Effector CD4-positive, alpha-beta T cell (primary cell): ENCODE measurements around the gene PRKAG2.
"Not testable (repeated sequence)": the region's sequence is repeated elsewhere in the genome, so short reads cannot be mapped to it uniquely, and the experiment has no call there.

Experiments used
- DNase-seq: peaks from one replicate; pipeline ENCODE4 v3.0.0-alpha.2; 2020

Gene PRKAG2

DNA sequence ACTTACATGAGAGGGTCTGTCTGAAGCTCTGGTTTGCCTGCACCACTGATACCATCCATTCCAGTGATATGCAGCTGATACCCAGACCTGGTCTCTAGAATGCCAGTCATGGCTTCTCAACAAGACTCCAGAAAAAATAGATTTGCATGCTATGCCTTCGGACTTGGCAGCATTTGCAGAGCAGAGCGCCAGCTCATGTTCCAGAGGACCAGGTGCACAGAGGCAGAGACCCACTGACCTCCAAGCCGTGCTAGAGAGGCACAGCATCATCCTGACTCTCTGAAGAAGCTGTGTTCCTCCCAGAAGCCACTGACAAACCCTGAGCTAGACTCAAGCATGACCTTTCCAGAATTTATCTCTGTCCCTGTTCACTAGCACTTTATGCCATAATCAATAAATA, 6.9 kb upstream of the PRKAG2 start:
- DNase-seq, result no peak

DNA sequence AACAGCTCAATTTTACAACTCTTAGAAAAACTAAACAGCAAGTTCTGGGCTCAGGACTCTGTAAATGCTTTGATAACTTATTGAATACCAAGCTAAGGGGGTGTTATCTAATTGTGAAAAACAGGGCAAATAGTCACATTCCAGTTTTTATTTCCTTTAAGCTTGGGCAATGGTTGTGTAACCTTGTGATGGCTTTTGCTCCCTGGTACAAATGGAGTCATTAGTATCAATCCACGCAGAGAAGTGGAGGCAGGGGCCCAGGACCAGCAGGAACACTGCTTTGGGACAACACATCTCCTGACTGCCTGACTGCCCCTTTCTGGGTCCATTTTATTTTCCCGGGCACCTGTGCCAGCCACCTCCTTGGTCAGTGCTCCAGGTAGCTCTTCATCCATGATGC, 5.8 kb upstream of the PRKAG2 start:
- DNase-seq, result no peak

DNA sequence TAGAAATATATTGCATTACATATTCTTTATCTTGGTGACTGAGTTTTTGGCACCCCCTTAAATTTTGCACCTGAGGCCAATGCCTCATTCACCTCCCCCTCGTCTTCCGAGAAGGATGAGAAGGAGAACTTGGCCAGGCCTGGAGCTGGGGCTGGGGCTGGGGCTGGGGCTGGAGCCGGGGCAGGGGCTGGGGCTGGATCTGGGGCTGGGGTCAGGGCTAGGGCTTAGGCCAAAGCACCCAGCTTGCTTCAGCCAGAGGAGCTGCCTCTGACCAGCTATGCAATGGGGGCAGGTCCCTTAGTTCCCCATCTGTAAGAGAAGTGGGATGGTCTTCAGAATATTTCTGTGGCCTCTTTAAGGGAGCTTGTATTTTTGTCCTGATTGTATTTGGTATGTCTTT, 3.8 kb upstream of the PRKAG2 start:
- DNase-seq, result no peak

DNA sequence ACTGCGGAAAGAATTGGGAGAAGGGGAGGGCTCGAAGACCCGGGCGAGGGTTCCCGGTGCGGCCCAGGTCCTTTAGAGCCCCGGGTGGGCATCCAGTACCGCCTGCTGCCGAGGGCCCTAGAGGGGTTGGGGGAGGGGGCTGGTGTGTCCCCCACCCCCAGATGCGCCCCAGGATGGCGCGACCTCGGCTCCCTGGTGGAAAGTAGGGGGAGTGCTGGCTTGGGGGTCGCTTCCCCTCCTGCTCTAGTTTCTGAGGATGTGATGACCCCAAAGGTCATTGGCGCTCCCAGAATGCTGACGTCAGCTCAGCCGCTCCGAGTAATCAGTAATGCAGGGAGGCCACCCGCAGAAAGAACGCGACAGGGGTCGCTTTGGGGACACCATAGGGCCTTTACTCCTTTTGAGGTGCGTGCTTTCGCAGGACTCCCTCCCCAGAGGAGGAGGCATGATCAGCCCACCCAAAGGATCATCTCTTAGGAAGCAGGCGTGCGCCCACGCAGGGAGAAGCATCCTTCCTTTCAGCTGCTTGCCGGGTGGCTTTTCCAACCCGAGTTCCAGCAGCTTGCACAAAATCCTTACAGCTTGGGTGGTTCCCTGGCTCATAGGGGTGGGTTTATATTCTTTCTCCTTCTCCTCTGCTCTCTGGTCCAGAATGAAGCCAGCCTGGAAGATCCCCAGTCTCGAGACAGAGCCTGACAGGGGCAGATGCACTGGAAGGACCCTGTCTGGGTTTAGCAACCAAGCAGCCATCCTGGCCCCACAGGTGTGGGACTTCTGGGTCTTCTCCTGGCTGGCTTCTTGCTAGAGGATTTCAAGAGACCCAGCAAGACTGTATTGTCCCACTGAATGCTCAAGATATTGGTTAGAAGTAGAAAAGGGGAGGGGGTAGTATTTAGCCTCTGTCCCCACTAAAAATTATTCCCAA, 1.3 kb upstream of the PRKAG2 start:
- DNase-seq, result no peak

DNA sequence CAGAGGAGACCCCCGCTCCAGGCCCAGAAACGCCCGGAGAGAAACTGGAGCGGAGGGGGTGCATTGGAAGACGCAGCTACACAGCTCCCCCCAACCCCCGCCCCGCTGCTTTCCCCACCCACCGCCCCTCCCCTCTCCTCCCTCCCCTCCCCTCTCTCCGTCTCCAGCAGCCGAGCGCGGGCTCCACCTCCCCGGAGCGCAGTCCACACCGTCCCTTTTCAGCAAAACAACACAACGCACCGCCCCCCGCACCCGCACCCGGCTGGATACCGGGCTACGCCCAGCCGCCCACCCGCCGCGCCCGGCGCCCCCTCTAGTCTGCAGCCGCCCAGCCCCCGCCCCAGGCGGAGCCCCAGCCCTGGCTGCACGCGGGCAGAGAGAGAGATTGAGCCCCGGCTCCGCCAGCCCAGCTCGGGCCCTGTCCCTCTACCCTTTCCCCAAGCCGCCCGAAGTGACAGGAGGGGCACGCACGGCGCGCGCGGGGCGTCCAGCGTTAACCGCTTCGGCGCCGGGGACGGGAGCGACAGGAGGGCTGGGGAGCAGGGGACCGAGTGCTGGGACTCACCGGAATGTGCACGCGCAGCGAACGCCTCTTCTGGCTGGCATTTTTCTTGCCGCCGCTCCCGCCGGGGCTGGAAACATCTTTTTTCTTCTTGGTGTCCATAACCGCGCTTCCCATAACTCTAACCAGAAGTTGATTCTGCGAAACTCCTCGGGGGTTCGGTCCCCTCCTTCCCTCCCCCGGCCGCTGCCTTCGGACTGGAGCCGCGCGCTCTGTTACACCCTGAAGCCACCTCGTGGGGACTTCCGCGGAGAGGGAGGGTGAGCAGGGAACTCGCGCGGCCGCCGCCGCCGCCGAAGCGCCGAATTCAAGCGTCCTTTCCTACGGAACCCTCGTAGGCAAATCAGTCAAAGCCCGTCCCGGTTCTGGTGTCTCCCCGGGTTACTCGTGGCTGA, 695 bp downstream of the PRKAG2 start:
- peak; percentile 58 for DNase-seq

DNA sequence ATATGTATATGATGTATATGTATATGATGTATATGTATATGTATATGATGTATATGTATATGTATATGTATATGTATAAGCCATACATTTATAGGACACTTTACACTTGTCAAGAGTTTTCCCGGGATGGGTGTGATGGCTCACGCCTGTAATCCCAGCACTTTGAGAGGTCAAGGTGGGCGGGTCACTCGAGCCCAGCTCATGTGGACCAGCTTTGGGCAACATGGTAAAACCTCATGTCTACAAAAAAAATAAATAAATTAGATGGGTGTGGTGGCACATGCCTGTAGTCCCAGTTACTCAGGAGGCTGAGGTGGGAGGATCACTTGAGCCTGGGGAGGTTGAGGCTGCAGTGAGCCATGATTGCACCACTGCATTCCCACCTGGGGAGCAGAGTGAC, 2.4 kb downstream of the PRKAG2 start:
- not testable (repeated sequence) for DNase-seq

DNA sequence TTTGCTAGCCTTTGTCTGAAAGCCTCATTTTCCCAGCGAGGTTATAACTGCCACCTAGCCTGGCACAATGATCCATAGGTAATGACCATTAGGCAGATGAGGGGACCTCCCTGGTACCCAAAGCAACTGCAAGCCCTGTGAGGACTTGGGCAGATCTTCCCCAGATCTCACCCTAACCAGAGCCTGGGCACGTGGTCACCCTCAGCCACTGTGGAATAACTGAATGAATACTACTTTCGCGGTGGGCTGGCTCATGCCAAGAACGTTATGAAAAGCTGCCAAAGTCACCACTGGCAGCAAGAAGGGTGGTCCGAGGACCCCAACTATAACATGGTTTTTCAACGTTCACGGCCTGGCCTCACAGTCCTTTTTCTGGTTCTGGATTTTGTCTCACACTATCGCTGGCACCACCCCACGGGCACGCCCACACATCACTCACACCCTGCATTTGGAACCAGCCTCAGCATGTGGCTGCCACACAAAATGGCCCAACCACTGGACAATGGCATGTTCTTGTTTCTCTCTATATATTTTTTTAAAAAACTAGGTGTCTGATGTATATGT, 3.4 kb downstream of the PRKAG2 start:
- no peak for DNase-seq

DNA sequence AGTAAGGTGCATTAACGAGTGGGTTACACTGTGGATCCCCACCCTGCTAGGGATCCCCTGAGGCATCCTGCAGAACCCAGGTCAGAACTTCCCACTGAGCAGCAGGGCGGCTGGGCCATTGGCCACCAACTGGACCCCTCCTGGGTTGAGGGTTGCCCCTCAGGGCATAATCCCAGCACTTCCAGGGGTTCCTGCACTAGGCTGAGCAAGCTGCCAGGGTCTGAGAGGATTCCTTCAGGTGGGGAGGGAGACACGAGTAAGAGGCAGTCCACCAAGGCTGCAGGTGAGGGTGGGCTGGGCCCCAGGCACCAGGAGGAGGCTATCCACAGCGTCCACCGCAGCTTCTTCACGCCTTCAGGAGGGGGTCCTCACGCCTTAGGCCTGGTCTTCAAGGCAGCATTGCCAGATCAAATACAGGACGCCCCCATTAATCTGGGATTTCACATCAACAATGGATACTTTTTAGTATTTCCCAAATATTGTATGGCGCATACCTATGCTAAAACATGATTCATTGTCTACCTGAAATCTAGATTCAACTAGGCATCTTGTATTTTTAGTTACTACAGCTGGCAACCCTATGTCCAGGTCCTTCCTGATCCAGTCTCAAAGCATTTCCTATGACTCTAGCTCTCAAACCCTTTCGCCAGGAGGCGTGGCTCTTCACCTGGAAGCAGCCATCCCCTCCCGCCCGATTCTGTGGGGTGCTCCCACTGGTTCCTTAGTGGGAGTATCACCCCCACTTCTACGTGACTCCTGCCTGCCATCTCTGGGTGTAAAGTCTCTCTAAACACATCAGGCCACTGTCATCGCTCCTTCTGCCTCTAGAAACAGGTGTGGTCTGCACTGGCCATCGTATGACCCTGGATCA, 4.1 kb downstream of the PRKAG2 start:
- no peak for DNase-seq

DNA sequence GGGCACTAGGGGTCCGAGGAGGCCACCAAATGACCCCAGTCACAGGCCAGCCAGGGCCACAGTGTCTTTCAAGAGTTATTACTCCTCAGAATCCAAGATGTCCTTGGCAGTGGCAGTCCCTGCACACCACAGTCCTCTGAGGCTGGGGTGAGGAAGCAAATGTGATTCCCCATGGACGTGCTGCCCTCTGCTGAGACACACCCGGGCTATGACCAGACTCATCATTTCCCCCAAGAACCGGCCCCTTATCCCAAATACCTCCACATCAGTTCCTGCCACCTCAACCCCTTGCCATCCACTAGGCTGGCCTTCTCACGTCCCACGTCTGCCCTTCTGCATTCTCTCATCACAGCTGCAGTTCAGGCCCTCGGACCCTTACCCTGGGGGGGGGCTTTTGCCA, 5.0 kb downstream of the PRKAG2 start:
- DNase-seq, result no peak

DNA sequence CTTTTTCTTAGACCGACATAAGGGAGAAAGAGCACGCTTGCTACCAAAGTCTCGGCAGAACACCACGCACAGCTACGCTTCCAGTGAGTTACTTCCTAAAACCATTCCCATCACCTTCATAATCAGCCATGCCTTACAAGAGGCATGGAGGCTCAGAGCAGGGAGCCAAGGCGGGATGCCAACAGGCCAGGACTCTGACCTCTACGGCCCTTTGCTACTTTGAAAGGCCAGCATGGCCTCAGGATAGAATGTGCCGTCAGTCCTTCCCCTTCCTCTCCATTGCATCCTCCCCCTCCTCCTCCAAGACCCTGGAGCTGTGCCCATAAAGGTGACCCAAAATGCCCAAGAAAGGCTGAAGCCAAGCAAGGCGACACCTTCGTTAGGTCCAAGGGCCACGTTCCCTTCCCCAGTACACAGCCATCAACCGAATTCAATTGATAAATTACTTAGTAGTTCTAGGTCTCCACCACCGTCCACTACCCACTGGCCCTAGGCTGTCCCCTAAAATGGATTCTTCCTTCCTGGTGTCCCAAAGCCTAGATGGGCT, 5.7 kb downstream of the PRKAG2 start:
- no peak for DNase-seq

DNA sequence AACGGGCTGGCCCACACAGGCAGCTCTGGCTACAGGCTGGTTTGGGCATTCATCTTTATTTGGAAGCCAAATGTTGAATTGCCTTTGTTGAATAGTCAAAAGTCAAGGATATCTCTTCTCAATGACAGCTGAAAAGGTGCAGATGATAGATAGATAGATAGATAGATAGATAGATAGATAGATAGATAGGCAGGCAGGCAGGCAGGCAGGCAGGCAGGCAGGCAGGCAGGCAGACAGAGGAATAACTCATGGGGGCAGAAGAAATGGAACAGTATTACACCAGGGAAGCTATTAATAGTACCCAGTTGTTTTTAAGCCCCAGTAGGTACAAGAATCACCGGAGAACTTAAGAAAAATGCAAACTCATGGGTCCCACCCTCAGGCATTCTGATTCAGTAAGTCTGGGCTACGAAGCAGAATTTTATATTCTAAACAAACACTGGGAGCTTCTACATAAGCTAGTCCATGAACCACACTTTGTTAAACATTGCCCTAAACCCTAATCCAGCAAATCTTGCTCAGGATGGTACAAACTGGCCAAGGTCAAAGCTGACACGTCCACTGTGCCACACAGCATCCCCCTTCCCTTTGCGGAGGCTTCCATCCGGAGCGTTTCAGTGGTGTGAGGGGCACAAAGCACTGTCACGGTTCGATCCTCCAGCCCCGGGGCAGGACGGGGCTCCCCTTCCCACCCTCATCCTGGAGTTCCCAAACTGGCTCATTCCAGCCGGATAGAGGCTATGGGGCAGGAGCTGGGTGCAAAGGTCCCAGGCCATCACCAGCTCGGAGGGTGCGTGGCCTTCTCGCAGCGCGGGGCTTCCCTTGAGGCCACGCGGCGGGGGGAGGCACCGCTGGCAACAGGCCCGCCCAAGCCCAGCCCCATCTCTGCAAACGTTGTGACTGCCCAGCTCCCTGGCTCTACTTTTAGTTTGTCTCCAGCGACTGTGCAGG, 6.7 kb downstream of the PRKAG2 start:
- no peak for DNase-seq

DNA sequence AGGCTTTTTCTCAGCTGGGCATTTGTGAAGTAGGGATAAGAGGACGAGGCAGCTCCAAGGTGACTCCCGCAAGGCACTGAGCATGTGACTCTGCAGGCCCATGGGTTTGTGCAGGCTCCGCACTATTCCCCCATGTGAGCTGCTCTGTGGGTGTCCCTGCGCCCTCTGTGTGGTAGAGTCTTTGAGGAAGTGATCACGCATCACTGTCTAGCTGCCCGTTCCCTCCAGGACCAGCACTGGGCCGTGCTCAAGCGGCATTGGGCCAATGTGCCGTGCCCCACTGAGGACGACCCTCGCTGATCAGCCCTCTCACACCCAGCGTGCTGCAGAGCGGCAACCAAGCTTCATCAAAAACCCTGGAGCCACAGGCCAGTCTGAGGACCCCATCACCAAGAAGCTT, 7.5 kb downstream of the PRKAG2 start:
- DNase-seq, result no peak

DNA sequence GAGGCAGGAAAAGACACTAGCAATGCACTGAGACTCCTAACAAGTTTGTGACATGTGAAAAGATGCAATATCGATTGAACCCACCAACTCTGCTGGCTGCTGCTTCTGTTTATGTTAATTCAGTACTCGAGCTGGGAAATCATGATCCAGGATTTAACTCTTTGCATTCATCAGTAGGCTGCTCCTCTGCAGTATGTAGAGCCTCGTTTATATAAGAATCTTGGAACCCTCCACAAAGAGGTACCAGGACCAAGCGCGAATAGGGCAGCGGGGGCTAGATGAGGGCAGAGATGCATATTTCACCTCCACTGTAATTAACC, 7.8 kb downstream of the PRKAG2 start:
- DNase-seq, result no peak

DNA sequence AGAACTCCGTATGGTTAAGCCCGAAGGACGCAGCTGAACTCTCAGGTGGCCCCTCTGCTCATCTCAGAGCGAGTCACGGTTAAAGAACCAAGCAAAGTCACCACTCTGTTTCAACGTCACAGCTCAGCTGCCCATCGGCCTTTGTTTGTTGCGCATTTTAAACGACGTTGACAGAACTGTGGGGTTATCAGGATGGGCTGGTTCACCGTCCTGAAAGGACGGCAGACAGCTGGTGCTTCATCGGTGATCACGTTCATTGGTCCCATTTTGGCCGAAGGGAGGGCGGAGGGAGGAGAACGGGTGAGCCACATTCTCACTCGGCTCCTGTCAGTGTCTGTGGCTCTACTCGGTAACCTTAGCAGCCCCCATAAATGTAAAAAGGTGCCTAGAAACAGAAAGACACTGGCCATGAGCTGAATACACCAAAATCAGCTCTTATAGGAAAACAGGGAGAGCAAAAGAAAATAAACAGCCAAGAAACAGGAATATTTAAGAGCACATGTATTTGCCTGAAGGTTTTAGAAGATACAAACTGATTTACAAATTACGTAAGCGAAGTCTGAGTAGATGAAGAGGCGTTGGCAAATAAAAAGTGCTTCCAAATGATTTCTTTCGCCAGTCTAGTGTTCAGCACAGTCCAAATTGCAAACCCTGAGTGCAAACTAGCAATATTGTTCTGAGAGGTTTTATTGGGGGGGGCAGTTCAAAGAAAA, 8.4 kb downstream of the PRKAG2 start:
- no peak for DNase-seq

DNA sequence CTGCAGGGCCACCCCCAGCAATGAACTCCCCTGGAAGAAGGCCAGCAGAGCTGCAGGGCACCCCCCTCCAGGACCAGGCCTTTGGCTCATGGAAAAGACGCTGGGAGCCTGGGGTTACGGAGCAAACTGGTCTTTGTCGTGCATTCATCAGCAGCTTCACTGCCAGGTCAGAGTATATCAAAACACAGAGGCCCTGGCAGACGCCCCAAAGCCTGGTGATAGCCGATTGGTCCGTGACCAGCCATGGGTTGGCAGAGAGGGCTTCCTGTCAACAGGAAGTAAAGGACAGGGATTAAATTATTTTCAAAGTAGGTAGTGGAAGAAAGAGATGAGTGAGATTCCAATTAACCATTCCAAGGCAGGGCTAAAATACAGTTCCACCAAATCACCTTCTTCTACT, 9.0 kb downstream of the PRKAG2 start:
- DNase-seq, result no peak

DNA sequence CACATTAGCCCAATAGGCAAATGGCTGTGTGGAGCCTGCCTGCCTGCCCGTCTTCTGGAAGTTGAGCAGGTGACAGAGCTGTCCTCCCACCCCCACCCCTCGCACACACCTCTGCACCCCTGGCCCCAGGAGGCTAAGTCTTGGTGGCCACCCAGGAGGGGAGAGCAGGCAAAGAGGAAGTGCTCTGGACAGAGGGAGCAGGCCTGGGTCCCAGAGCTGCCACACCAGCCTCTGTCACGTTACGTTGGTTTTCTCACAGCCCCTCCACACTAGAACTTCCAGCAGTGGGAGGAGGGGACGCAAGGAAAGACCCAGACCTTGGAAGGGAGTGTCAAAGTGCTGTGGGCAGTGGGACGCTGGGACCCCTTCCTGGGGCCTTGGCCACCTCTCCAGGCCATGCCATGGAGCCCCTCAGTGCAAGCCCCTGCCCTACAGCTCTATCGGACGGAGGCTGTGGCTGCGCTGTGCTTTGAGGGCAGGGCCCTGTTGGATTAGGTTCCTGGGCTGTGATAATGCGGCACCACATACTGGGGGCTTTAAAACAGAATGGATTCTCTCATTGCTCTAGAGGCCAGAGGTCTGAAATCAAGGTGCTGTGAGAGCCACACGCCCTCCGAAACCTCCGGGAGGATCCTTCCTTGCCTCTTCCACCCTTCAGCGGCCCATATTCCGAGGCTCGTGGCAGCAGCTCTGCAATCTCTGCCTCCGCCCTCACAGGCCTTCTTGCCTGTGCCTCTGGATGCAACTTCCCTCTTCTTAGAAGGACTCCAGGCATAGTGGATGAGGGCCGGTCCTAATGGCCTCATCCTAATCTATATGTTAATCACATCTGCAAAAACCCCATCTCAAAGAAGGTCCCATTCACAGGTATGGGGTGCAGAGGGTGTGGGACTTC, 9.9 kb downstream of the PRKAG2 start:
- DNase-seq, result no peak

DNA sequence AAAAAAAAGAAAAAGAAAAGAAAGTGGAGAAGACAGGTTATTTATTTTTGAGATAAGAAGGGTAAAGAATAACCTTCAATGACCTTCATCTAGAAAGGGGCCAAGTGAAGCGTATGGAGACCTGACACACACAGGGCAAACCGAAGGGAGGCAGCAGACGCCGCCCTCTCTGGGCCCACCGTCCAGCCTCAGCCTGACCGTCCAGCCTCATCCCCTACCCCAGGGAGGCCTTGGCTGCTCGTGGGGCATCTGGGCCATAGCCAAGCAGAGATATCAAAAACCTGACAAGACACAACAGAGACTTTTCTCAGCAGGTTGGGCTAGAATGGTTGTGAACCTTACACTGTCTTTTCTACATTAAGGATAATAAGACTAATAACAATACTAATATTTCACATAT, 10.9 kb downstream of the PRKAG2 start:
- DNase-seq, result no peak

DNA sequence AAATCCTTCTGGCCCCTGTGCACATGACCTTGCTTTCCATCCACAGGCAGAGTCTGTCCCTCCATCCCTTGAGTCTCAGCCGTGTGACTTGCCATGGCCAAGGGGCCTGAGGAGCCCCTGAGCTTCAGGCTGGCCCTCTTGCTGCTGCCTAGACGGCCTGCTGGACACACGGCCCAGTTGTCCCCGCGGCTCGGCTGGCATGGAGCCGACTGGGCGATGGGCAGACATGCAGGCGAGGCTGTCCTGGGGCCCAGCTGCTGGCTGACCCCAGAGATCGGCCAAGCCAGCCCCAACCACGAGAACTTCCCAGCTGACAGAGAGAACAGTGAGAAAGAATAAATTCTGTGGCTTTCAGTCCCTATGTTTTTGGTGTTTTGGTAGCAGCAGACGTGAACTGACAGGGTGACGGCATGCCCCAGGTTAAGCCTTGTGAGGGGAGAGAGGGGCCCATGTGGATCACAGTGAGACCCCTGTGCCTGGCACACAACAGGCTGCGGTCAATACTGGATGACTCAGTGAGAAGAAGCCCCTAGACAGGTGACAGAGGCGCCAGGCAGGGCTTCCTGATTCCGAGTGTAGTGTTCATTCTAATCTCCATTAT, 11.7 kb downstream of the PRKAG2 start:
- DNase-seq, result no peak

DNA sequence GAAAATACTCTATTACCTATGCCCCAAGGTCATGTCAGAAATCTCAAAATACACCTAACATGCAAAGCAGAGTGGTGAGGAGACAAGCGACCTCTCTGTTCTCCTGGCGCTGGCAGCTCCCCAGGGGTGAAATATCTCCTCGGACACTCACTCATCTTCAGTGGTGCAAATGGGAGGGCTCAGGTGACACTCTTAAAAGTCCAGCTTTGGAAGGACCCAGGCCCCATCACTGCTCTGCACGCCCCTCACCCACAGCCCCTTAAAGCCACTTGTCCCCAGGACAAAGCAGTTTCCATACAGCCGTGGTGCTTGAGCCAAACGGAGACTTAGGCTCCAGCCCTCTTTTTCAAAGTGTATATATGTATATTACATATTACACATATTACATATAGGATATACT, 12.4 kb downstream of the PRKAG2 start:
- no peak for DNase-seq
